Measurements from ENCODE around the gene TNFRSF19.

- no peak for TF ChIP-seq CTCF (conservative IDR thresholded peaks at IDR 0.05 in 1 of 2, IDR thresholded peaks at IDR 0.05 in 1 of 2; ENCODE audit: extremely low read depth in 1 of 2, insufficient read depth in 1 of 2, low read depth in 1 of 2, low read length in 2 of 2)
- no peak for TF ChIP-seq EZH2 (IDR thresholded peaks at IDR 0.05; ENCODE audit: borderline replicate concordance, low read length)
Observed at GRCh38 chr13:23588666-23589065, 18.5 kb downstream of the TNFRSF19 start.

All from mammary epithelial cell (primary cell).